Measurements from ENCODE around the gene HOXA4. TPM values are rescaled to one million over a fixed set of nuclear protein-coding genes. Genes with fewer than 3 reads are reported as not detected.

HOXA4 gene
- total RNA-seq (2014; rRNA removed; shearing (Covaris generic)) = 0.57 and 0.61 TPM in 2 replicates
- 1.0 and 3.8 TPM in 2 replicates for polyA plus RNA-seq (2014; cell fraction: nucleus; rRNA removed)

- DNase-seq (ENCODE audit: extremely low read depth, low read depth) = no peak
Observed at GRCh38 chr7:27130540-27131389, at the start of gene HOXA4. Gene HOXA4 (minus strand): TSS chr7:27130757. CDS start chr7:27130733, 24 bp downstream.

DNA sequence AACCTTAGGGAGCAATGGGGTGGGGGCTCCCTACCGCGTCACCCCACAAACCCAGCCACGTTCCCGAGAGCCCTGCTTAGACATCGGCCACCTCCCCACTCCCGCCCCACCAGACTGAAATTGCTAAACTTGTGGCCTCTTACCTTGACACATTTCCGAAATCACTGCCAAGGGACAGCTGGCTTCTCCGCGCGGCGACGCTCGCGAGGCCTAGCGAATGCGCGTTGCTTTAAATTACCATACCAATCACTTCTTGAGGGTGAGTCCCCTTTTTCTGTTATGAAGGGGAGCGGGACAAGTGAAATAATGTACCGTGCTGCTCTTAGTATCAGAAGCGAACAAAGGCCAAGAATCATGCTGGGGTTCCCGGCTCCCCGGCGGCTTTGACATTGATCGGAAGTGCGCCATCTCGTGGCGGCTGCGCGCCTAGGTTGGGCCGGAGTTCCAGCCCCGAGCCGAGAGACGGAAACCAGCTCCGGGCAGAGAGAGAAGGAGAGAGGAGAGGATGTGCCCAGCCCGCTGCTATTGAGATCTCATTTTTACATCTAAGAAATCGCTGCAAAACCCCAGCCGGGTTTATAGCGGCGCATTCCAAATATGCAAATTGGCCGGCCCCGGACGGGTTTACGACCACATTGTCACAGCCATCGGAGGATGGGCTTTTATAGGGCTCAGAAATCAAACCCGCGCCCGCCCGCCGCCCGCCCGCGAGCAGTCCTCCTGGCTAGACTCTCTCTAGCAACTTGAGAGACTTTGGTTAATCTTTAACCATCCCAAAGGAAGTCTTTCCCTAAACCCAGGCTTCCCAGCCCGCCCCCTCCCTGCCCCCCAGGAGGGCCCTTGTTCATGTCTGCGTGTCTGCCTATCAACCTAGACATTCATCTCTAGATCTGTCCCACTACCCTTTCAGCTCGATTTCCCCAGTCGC is 49.2 kb upstream of the HOXA4 start:
- peak; percentile 68 for DNase-seq (ENCODE audit: extremely low read depth, low read depth)

DNA sequence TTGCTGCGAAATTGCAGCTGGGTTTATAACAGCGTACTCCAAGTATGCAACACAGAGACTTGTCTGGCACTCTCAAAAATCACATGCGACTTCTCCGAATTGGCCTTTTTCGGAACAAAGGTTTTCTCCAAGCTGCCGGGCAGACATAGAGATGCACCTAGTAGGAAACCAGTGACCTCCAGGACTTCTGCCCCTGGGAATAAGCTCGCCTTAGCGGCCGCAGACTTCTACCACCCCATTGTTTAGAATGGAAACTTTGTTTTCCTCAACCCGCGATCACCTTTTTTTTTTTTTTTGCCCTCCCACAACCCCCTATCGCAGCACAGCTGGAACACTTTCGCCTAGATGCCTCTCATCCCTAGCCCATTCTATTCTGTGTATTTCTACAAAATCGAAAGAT is 48.5 kb upstream of the HOXA4 start:
- DNase-seq (ENCODE audit: extremely low read depth, low read depth) = no peak

- DNase-seq (ENCODE audit: extremely low read depth, low read depth) = no peak
Observed at GRCh38 chr7:27178366-27178765, 47.8 kb upstream of the HOXA4 start.

- no peak for DNase-seq (ENCODE audit: extremely low read depth, low read depth)
Observed at GRCh38 chr7:27177795-27178320, 47.3 kb upstream of the HOXA4 start.

DNA sequence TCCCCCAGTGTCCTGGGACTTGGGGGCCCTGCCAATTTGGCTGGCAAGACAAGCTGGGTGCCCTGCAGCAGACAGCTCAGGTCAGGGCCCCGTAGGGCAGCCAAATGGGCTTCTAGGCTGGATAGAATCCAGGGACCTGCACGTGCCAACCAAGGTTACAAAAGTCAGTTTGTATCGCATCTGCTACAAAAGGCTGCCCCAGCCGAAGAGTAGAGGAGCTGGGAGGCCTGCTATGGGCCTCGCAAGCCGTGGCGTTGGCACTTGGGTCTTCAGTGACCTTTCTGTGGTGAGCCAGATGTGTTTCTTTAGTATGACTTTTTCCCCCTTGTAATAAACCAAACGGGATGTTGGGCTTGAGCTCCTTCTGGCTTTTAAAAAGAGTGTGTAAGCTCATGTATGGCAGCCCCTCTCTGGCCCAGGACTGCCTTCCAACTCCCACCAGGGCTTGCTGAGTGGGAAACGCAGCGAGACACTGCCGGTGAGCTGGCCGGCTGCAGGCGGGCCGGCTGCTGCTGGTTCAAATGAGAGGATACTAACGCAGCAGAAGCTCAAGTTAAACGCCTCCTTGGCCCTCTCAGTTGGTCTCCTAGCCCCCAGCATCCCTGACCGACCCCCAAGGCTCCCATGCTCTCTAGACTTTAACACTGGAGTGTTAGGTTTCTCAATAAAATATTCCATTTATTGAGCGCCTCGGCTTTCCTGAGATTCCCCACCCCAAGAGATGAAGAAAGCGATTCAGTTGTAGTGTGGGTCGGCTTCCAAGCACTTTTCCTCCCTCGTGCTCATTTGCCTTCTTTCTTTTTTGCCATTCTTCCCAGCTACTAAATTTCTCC is 46.6 kb upstream of the HOXA4 start:
- DNase-seq (ENCODE audit: extremely low read depth, low read depth) = no peak

DNA sequence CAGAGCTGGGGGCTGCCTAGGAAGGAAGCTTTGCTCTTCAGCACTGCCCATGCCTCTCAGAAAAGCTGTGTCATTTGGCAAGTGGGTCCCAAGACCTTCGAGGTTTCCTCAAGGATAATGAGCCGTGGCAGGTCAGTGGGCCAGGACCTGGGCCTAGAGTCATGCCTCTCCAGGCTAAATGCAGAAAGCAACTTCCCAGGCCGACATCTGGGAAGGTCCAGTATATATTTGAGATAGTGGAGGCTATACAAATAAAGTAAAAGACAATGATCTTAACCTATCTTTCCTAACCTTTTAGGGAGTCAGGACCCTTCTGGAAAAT is 45.9 kb upstream of the HOXA4 start:
- DNase-seq (ENCODE audit: extremely low read depth, low read depth) = no peak

DNA sequence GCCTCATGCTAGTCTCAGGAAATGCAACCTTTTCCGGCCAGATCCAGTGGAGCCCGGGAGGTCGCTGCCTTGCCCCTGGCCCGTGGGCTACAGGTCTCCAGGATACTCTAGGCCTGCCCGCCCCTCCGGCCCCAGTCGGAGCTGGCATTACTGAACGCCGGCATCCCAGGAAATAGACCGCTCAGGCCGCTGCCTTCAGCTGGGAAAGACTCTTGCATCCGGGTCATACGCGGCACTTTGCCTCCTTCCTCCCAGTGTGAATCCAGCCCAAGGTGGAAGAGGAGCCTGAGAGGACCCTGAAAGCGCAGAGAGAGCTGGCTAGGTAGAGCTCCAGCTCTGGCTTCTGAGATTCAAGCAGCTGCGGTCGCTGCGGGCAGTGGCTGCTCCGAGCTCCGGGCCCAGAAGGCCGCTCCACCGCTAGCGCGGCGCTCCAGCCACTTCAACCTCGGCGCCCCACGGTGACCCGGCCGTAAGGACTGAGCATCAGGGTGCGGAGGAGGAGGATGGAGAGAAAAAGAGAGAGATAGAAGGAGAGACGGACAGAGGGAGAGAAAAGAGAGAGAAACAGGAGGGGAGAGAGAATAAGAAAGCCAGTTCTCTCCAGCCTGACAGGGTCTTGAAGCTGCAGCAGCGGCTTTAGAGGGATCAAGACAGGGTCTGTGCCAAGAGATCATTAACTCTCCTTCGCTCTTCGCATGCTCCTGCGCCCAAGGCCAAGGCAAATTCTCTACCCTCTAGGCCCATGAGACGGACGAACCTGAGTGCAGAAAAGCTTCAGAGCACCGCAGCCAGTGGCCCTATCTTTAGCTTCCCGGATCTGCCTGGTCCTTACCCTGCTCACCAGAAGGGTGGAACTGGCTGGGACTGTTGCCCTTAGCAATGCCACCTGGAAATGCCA is 45.3 kb upstream of the HOXA4 start:
- DNase-seq (ENCODE audit: extremely low read depth, low read depth) = no peak

GRCh38 chr7:27174874-27175625 is 44.5 kb upstream of the HOXA4 start:
- DNase-seq (ENCODE audit: extremely low read depth, low read depth) = no peak

DNA sequence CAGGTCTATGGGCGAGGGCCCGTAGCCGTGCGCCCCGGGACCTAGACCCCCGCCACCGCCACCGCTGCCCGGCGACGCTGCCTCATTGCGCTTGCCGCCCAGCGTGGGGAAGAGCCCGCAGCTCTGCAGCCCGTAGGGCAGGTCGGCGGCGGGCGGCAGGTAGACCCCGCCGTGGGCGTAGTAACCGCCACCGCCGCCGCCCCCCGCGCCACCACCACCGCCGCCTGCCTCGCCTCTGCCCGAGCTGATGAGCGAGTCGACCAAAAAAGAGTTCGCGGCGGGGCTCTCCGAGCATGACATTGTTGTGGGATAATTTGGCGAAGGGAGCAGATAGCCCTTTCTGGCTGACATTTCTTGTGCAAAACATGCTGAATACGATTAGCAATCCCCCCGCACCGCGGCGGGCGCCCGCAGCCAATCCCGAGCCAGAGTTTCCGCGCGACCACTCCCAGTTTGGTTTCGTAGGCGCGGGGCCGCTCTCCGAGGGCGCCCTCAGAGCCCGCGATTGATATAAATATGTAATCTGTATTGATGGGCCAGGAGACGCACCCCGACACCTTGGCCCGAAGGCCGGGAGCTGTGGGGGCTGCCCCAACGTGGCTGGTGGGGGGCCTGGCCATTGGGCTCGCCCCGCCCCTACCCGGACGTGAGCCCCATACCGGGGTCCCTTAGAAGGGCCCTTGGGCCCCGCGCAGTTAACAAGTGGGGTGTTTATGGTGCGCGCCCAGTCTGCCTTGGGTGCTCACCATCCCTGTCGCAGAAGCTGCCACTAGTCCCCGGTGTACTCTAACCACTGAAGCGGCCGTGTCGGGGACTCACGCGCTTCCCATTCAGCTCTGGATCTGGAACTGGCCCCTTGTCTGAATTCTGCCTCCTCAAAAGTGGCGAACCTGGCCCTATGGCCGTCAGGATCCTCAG is 43.7 kb upstream of the HOXA4 start, which contains the start of gene HOXA10:
Gene HOXA10, minus strand, starts transcription at position 365 of the 918 bp plus-strand sequence. Its CDS starts 14 bp downstream, at position 351.
- DNase-seq (ENCODE audit: extremely low read depth, low read depth) = no peak

GRCh38 chr7:27173511-27173955 is 43.0 kb upstream of the HOXA4 start:
- DNase-seq (ENCODE audit: extremely low read depth, low read depth) = no peak

- DNase-seq (ENCODE audit: extremely low read depth, low read depth) = no peak
Observed at GRCh38 chr7:27172823-27173510, 42.4 kb upstream of the HOXA4 start.

DNA sequence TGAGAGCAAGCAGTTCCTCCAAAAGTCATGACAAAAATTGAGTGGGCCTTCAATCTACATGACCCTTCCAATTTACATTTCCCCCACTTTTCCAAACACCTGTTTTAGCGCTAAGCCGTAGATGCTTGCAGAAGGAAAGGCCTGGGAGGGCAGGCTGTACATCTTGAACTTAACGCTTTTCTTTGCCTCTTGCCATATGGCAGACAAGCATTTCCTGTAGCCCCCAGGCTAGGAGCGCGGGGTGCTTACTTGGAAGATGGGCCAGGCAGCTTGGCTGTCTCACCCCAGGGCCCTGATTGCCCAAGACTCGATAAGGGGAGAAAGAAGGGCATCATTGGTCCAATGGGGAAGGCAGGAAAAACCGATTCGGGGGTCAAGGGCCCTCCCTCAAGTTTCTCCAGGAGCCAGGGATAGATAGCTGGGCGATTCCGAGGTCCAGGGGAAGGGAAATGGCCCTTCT is 41.8 kb upstream of the HOXA4 start:
- DNase-seq (ENCODE audit: extremely low read depth, low read depth) = no peak

DNA sequence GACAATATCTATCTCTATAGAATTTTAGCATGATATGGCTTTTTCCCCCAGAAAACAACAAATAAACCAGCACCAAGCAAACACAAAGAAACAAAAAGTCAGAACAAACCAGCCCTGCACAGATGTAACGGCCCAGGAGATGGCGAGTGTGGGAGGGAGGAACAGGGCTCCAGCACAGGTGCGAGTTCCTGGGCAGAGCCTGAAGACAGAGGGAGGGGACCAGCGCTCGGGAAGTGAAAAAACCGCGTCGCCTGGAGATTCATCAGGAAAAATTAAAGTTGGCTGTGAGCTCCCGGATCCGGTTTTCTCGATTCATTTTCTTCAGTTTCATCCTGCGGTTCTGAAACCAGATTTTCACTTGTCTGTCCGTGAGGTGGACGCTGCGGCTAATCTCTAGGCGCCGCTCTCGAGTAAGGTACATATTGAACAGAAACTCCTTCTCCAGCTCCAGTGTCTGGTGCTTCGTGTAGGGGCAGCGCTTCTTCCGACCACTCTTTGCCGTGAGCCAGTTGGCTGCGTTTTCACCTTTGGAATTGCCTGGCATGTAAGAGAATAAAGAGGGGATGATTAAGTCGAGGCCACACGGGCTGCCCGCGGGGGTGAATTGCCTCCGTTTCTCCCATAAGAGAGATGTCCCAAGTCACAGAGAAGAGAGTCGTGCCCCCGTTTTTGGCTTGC is 41.2 kb upstream of the HOXA4 start:
- no peak for DNase-seq (ENCODE audit: extremely low read depth, low read depth)

DNA sequence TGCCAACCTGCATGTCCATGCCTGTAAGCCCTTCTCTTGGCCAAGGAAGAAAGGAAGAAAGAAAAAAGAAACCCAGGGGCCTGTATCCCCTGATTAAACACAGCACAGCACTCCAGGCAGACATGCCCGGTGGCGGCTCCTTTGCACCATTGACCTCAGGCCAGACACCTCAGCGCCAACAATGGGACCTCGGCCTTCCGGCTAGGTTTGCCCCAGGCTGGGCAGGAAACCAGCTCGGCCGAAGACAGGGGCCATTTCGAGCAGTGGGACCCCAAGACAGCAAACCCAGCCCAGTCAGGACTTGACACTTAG is 40.7 kb upstream of the HOXA4 start:
- no peak for DNase-seq (ENCODE audit: extremely low read depth, low read depth)
